Nephron progenitor cell (in vitro differentiated cells): ENCODE data around the gene NUDT2.

ENCODE experiments used
- DNase-seq: peaks from one replicate; pipeline ENCODE4 v3.0.0; 2021
- H3K27ac Mint-ChIP-seq: 2 replicates; pipeline ENCODE4 v1.8.0; 2021; ENCODE audit warnings: mild to moderate bottlenecking, moderate library complexity, mixed read lengths
- H3K27me3 Mint-ChIP-seq: 2 replicates; pipeline ENCODE4 v1.8.0; 2021; ENCODE audit warnings: mild to moderate bottlenecking, low read depth, mixed read lengths; ENCODE audit not compliant: poor library complexity
- H3K36me3 Mint-ChIP-seq: 2 replicates; pipeline ENCODE4 v1.8.0; 2021; ENCODE audit warnings: low read depth, mixed read lengths
- H3K4me1 Mint-ChIP-seq: 2 replicates; pipeline ENCODE4 v1.8.0; 2021; ENCODE audit warnings: mixed read lengths
- H3K4me3 Mint-ChIP-seq: 2 replicates; pipeline ENCODE4 v1.8.0; 2021; ENCODE audit warnings: mild to moderate bottlenecking, moderate library complexity, mixed read lengths
- H3K9me3 Mint-ChIP-seq: 2 replicates; pipeline ENCODE4 v1.8.0; 2021; ENCODE audit warnings: mild to moderate bottlenecking, moderate library complexity, mixed read lengths
- CTCF ChIP-seq: fragments of 200-600 bp; sonication (generic); IDR thresholded peaks from 2 replicates; pipeline ENCODE4 v1.5.0; 2021; ENCODE audit warnings: antibody characterized with exemption

NUDT2 gene

GRCh38 chr9:34370970-34371880, 41.9 kb downstream of the NUDT2 start:
- Mint-ChIP-seq H3K9me3 (peaks cover 47% of the 10 kb centered on the region), H3K36me3 (peaks cover 55% of the 10 kb centered on the region), H3K4me3 (no peak overlapping the region), H3K4me1 (peaks cover 30% of the 10 kb centered on the region), H3K27ac (no peak overlapping the region), H3K27me3 (peaks cover 17% of the 10 kb centered on the region)
- no peak for TF ChIP-seq CTCF
- DNase-seq, result no peak

GRCh38 chr9:34371886-34372466, 42.6 kb downstream of the NUDT2 start:
- Mint-ChIP-seq H3K4me1 (peaks cover 32% of the 10 kb centered on the region), H3K27ac (no peak overlapping the region), H3K9me3 (peaks cover 42% of the 10 kb centered on the region), H3K27me3 (peaks cover 20% of the 10 kb centered on the region), H3K4me3 (no peak overlapping the region), H3K36me3 (peaks cover 50% of the 10 kb centered on the region)
- no peak for DNase-seq
- no peak for TF ChIP-seq CTCF

GRCh38 chr9:34372467-34373011, 43.2 kb downstream of the NUDT2 start:
- Mint-ChIP-seq H3K27ac (no peak overlapping the region), H3K4me1 (peaks cover 32% of the 10 kb centered on the region), H3K36me3 (peaks cover 44% of the 10 kb centered on the region), H3K9me3 (peaks cover 37% of the 10 kb centered on the region), H3K27me3 (peaks cover 25% of the 10 kb centered on the region), H3K4me3 (no peak overlapping the region)
- no peak for DNase-seq
- TF ChIP-seq CTCF, result no peak

GRCh38 chr9:34373749-34374148, 44.4 kb downstream of the NUDT2 start:
- no peak overlapping the region for H3K4me3 Mint-ChIP-seq
- H3K27me3 Mint-ChIP-seq, result peaks cover 38% of the 10 kb centered on the region
- DNase-seq, result no peak
- peaks cover 32% of the 10 kb centered on the region for H3K4me1 Mint-ChIP-seq
- H3K27ac Mint-ChIP-seq, result no peak overlapping the region
- H3K36me3 Mint-ChIP-seq, result peaks cover 37% of the 10 kb centered on the region
- peaks cover 26% of the 10 kb centered on the region for H3K9me3 Mint-ChIP-seq
- no peak for TF ChIP-seq CTCF

- TF ChIP-seq CTCF, result no peak
- peaks cover 34% of the 10 kb centered on the region for H3K36me3 Mint-ChIP-seq
- no peak overlapping the region for H3K4me3 Mint-ChIP-seq
- peaks cover 43% of the 10 kb centered on the region for H3K27me3 Mint-ChIP-seq
- DNase-seq, result no peak
- H3K4me1 Mint-ChIP-seq, result peaks cover 35% of the 10 kb centered on the region
- no peak overlapping the region for H3K27ac Mint-ChIP-seq
- H3K9me3 Mint-ChIP-seq, result peaks cover 20% of the 10 kb centered on the region
Measured at GRCh38 chr9:34374339-34374738, 45.0 kb downstream of the NUDT2 start.
